Measurements from ENCODE around the gene PLXDC2.

The PLXDC2 gene

GRCh38 chr10:20007426-20007825 is 191.2 kb downstream of the PLXDC2 start:
- TF ChIP-seq EZH2 (IDR thresholded peaks at IDR 0.05; ENCODE audit: borderline replicate concordance, low read depth, low read length, severe bottlenecking): no peak
- TF ChIP-seq CTCF (IDR thresholded peaks at IDR 0.05; ENCODE audit: borderline replicate concordance, extremely low read depth, low read length, poor library complexity, severe bottlenecking): no peak
- Histone ChIP-seq H2AFZ (ENCODE audit: low read depth, low read length) (no peak overlapping the region), H3K4me2 (ENCODE audit: insufficient read depth, low read length) (no peak overlapping the region), H3K27me3 (ENCODE audit: insufficient read depth, low read length, poor library complexity) (no peaks in the 10 kb centered on the region), H3K9me3 (ENCODE audit: insufficient read depth, low read length, severe bottlenecking) (no peaks in the 10 kb centered on the region), H3K4me3 (ENCODE audit: low read depth in 1 of 2, low read length in 2 of 2) (no peak overlapping the region), H4K20me1 (ENCODE audit: insufficient read depth, low read length) (no peaks in the 10 kb centered on the region), H3K79me2 (ENCODE audit: insufficient read depth, low read length) (no peaks in the 10 kb centered on the region), H3K4me1 (ENCODE audit: insufficient read depth, low read length) (no peaks in the 10 kb centered on the region), H3K9ac (ENCODE audit: low read depth, low read length) (no peak overlapping the region), H3K36me3 (ENCODE audit: insufficient read depth, low read length) (no peaks in the 10 kb centered on the region), H3K27ac (ENCODE audit: low read length) (no peak overlapping the region)
- no peak for ATAC-seq (ENCODE audit: insufficient read depth, low read depth)
- no peak for DNase-seq

GRCh38 chr10:20013991-20014750 is 197.9 kb downstream of the PLXDC2 start:
- H3K79me2 ChIP-seq (ENCODE audit: insufficient read depth, low read length): no peaks in the 10 kb centered on the region
- no peaks in the 10 kb centered on the region for H3K4me1 ChIP-seq (ENCODE audit: insufficient read depth, low read length)
- DNase-seq (no peak), ATAC-seq (ENCODE audit: insufficient read depth, low read depth) (no peak)
- H2AFZ ChIP-seq (ENCODE audit: low read depth, low read length): no peak overlapping the region
- no peaks in the 10 kb centered on the region for H3K36me3 ChIP-seq (ENCODE audit: insufficient read depth, low read length)
- H3K9me3 ChIP-seq (ENCODE audit: insufficient read depth, low read length, severe bottlenecking): no peaks in the 10 kb centered on the region
- H4K20me1 ChIP-seq (ENCODE audit: insufficient read depth, low read length): no peaks in the 10 kb centered on the region
- H3K4me2 ChIP-seq (ENCODE audit: insufficient read depth, low read length): no peak overlapping the region
- no peak overlapping the region for H3K27ac ChIP-seq (ENCODE audit: low read length)
- TF ChIP-seq CTCF (IDR thresholded peaks at IDR 0.05; ENCODE audit: borderline replicate concordance, extremely low read depth, low read length, poor library complexity, severe bottlenecking) (no peak), EZH2 (IDR thresholded peaks at IDR 0.05; ENCODE audit: borderline replicate concordance, low read depth, low read length, severe bottlenecking) (no peak)
- H3K27me3 ChIP-seq (ENCODE audit: insufficient read depth, low read length, poor library complexity): no peaks in the 10 kb centered on the region
- no peak overlapping the region for H3K9ac ChIP-seq (ENCODE audit: low read depth, low read length)
- H3K4me3 ChIP-seq (ENCODE audit: low read depth in 1 of 2, low read length in 2 of 2): no peak overlapping the region

GRCh38 chr10:20017961-20018360 is 201.7 kb downstream of the PLXDC2 start:
- H3K27me3 ChIP-seq (ENCODE audit: insufficient read depth, low read length, poor library complexity): no peaks in the 10 kb centered on the region
- H2AFZ ChIP-seq (ENCODE audit: low read depth, low read length): no peak overlapping the region
- H3K79me2 ChIP-seq (ENCODE audit: insufficient read depth, low read length): no peaks in the 10 kb centered on the region
- H3K9me3 ChIP-seq (ENCODE audit: insufficient read depth, low read length, severe bottlenecking): no peaks in the 10 kb centered on the region
- TF ChIP-seq EZH2 (IDR thresholded peaks at IDR 0.05; ENCODE audit: borderline replicate concordance, low read depth, low read length, severe bottlenecking) (no peak), CTCF (IDR thresholded peaks at IDR 0.05; ENCODE audit: borderline replicate concordance, extremely low read depth, low read length, poor library complexity, severe bottlenecking) (no peak)
- no peak for ATAC-seq (ENCODE audit: insufficient read depth, low read depth)
- H4K20me1 ChIP-seq (ENCODE audit: insufficient read depth, low read length): no peaks in the 10 kb centered on the region
- DNase-seq: no peak
- no peak overlapping the region for H3K4me3 ChIP-seq (ENCODE audit: low read depth in 1 of 2, low read length in 2 of 2)
- H3K36me3 ChIP-seq (ENCODE audit: insufficient read depth, low read length): no peaks in the 10 kb centered on the region
- H3K9ac ChIP-seq (ENCODE audit: low read depth, low read length): no peak overlapping the region
- H3K4me2 ChIP-seq (ENCODE audit: insufficient read depth, low read length): no peak overlapping the region
- no peak overlapping the region for H3K27ac ChIP-seq (ENCODE audit: low read length)
- H3K4me1 ChIP-seq (ENCODE audit: insufficient read depth, low read length): no peaks in the 10 kb centered on the region

Data from DND-41 (cell line).